Measurements from ENCODE around the gene ZDHHC11. TPM values are rescaled to one million over a fixed set of nuclear protein-coding genes. Genes with fewer than 3 reads are reported as not detected.

ZDHHC11 gene
- total RNA-seq, 4 donors from 2014 or later, result 4.3 to 13.5 (median 10.9) TPM

DNA sequence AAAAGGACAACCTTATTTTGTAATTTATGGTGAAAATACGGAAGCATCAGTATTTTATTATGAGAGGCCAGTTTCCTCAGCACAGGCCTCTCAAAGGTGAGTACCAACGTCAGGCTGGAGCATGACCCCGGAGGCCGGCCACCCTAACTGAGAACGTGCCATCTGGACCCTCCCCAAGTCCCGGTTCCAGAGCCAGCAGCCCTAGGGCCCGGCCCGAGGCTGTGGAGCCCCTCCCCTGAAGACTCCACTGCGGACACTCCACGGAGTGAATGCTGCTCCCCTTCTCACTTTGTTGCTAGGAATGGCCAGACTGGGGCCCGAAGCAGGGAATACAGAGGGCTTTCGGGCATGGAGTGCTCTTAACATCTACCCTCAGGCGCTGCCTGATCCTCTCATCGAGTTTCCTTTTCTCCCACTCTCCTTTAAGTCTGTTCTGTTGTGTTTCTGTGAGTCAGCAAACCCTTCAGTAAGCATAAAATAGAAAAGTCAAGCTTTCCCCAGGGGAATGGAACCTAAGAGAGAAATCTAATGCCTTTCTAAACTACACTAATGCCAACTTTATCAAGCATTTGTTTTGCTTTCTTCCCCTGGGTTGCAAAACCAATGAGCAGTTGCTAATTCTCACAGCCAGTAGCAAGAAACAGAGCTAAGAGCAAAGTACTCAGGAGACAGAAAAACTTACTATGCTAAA is 37.3 kb upstream of the ZDHHC11 start:
- H3K27me3 ChIP-seq, result no peaks in the 10 kb centered on the region
- no peak overlapping the region for H3K27ac ChIP-seq (replicated peaks in 1 of 4)
- WGBS, result 89% methylated on average over 14 of the region's 14 CpGs
- H3K4me3 ChIP-seq, result no peak overlapping the region
- H3K36me3 ChIP-seq, result peaks cover 71 to 85% (median 82%) of the 10 kb centered on the region in 4 donors
- intact Hi-C loops (cut with DNase I), result no loop called here
- DNase-seq (ENCODE audit: extremely low spot score), result no peak
- no peaks in the 10 kb centered on the region for H3K9me3 ChIP-seq
- TF ChIP-seq, protein P1, sequence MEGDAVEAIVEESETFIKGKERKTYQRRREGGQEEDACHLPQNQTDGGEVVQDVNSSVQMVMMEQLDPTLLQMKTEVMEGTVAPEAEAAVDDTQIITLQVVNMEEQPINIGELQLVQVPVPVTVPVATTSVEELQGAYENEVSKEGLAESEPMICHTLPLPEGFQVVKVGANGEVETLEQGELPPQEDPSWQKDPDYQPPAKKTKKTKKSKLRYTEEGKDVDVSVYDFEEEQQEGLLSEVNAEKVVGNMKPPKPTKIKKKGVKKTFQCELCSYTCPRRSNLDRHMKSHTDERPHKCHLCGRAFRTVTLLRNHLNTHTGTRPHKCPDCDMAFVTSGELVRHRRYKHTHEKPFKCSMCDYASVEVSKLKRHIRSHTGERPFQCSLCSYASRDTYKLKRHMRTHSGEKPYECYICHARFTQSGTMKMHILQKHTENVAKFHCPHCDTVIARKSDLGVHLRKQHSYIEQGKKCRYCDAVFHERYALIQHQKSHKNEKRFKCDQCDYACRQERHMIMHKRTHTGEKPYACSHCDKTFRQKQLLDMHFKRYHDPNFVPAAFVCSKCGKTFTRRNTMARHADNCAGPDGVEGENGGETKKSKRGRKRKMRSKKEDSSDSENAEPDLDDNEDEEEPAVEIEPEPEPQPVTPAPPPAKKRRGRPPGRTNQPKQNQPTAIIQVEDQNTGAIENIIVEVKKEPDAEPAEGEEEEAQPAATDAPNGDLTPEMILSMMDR (IDR thresholded peaks at IDR 0.05), result no peak
- TF ChIP-seq POLR2AphosphoS5 (IDR thresholded peaks at IDR 0.05), result no peak
- TF ChIP-seq EP300 (IDR thresholded peaks at IDR 0.05), result no peak
- TF ChIP-seq POLR2A (IDR thresholded peaks at IDR 0.05; ENCODE audit: low read depth), result no peak
- peaks cover 16 to 30% (median 20%) of the 10 kb centered on the region in 4 donors for H3K4me1 ChIP-seq

DNA sequence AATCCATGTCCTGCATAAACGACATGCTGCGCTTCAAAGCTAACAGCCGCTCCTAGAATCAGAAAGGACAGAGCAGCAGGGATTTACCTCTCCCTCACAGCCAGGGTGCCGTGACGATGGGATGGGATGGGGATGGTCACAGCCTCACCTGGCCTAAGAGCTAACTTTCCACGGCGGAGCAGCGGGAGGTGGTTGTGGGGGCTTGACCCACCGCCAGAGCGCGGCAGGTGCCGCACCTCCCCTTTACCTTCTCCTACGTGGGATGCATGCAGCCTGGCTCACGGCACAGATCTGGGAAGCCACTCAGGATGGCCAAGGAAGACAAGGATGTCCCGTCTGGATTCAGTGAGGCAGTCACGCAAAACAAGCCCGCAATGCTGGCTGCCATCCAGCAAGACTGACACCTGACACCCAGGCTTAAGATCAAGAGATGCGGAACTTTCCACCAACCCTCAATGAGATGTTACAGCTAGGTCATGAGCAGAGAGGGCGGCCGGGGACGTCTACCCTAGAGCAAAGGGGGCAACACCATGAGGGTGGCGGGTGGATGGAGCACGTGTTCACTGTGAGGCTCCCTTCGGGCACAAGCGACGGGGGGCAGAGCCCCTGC is 36.0 kb upstream of the ZDHHC11 start:
- Histone ChIP-seq H3K4me1 (peaks cover 13 to 23% (median 14%) of the 10 kb centered on the region in 4 donors), H3K27me3 (no peaks in the 10 kb centered on the region), H3K27ac (replicated peaks in 1 of 4) (no peak overlapping the region), H3K36me3 (peaks cover 81 to 98% (median 95%) of the 10 kb centered on the region in 4 donors), H3K4me3 (no peak overlapping the region), H3K9me3 (no peaks in the 10 kb centered on the region)
- WGBS, result 88% methylated on average over 23 of the region's 26 CpGs
- intact Hi-C loops (cut with DNase I), result no loop called here
- TF ChIP-seq EP300 (IDR thresholded peaks at IDR 0.05), result no peak
- no peak for TF ChIP-seq POLR2A (IDR thresholded peaks at IDR 0.05; ENCODE audit: low read depth)
- TF ChIP-seq POLR2AphosphoS5 (IDR thresholded peaks at IDR 0.05), result no peak
- no peak for DNase-seq (ENCODE audit: extremely low spot score)

DNA sequence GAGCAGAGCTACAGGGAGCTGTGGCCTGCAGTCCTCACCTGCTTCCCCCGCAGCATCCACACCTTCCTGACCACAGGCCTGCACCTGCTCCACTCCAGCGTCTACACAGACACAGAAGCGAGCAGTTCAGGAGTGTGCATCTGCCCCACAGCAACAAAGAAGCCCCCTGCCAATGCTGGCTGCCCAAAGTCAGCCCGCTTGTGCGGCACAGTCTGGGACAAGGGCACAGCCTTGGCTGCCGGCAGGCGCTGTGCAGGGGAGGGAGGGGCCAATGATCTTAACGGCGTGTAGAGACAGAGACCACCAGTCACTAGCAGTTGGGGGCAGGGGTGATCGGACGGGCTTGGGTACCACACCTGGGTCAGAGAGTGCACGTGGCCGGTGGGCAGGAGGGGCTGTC is 35.2 kb upstream of the ZDHHC11 start:
- H3K4me3 ChIP-seq, result no peak overlapping the region
- H3K9me3 ChIP-seq, result no peaks in the 10 kb centered on the region
- no peak for DNase-seq (ENCODE audit: extremely low spot score)
- 86% methylated on average over 13 of the region's 13 CpGs for WGBS
- H3K27me3 ChIP-seq, result no peaks in the 10 kb centered on the region
- TF ChIP-seq, protein P1 (IDR thresholded peaks at IDR 0.05), result no peak
- TF ChIP-seq POLR2A (IDR thresholded peaks at IDR 0.05; ENCODE audit: low read depth) (no peak), EP300 (IDR thresholded peaks at IDR 0.05) (no peak)
- peaks cover 5 to 15% (median 6%) of the 10 kb centered on the region in 4 donors for H3K4me1 ChIP-seq
- no peak overlapping the region for H3K27ac ChIP-seq (replicated peaks in 1 of 4)
- peaks cover 86 to 100% (median 99%) of the 10 kb centered on the region in 4 donors for H3K36me3 ChIP-seq
- intact Hi-C loops (cut with DNase I), result no loop called here

DNA sequence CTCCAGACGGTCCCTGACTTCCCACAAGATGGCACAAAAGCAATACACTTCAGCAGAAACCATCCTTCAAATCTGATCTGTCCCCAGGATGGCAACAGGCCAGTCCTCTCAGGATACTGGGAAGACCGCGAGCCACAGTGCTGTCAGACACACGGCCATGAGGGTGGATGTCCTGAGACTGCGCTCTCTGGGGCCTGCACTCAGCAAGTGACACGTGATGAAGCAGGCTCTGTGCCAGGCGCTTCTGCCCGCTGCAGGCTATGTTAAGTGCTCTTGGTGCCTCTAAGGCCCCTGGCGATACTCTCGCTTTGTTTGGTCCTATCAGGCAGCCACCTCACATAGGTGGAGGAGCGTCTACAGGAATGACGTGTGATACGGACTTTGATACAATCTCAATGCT is 34.7 kb upstream of the ZDHHC11 start:
- intact Hi-C loops (cut with DNase I), result no loop called here
- peaks cover 84 to 100% (median 99%) of the 10 kb centered on the region in 4 donors for H3K36me3 ChIP-seq
- peaks cover 0 to 10% (median 3%) of the 10 kb centered on the region in 4 donors for H3K4me1 ChIP-seq
- TF ChIP-seq, protein P1 (IDR thresholded peaks at IDR 0.05), result no peak
- TF ChIP-seq EP300 (IDR thresholded peaks at IDR 0.05), result no peak
- no peak for TF ChIP-seq POLR2A (IDR thresholded peaks at IDR 0.05; ENCODE audit: low read depth)
- TF ChIP-seq POLR2AphosphoS5 (IDR thresholded peaks at IDR 0.05), result no peak
- H3K9me3 ChIP-seq, result no peaks in the 10 kb centered on the region
- WGBS, result 84% methylated on average over 10 of the region's 13 CpGs
- no peak overlapping the region for H3K4me3 ChIP-seq
- H3K27me3 ChIP-seq, result no peaks in the 10 kb centered on the region
- no peak for DNase-seq (ENCODE audit: extremely low spot score)
- no peak overlapping the region for H3K27ac ChIP-seq (replicated peaks in 1 of 4)

DNA sequence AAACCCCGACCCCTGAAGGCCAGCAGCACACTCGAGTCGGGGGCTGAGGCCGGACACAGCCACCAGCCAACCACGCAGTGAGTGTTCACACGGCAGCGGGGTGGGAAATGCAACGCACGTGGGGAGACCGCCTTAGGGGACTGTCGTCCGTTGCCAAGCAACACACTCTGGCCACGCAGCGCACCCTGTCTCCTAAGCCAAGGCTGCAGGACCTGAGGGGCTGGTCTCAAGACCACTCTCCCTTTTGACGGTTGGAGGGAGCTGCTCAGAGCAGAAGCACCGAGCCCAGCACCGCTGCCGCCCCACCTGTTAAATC is 34.3 kb upstream of the ZDHHC11 start:
- no peaks in the 10 kb centered on the region for H3K9me3 ChIP-seq
- intact Hi-C loops (cut with DNase I), result no loop called here
- H3K27me3 ChIP-seq, result no peaks in the 10 kb centered on the region
- H3K27ac ChIP-seq (replicated peaks in 1 of 4), result no peak overlapping the region
- peaks cover 0 to 6% (median 2%) of the 10 kb centered on the region in 4 donors for H3K4me1 ChIP-seq
- H3K36me3 ChIP-seq, result peaks cover 81 to 98% (median 97%) of the 10 kb centered on the region in 4 donors
- WGBS, result 86% methylated on average over 14 of the region's 18 CpGs
- no peak for DNase-seq (ENCODE audit: extremely low spot score)
- TF ChIP-seq, protein P1 (IDR thresholded peaks at IDR 0.05), result no peak
- no peak for TF ChIP-seq EP300 (IDR thresholded peaks at IDR 0.05)
- TF ChIP-seq POLR2AphosphoS5 (IDR thresholded peaks at IDR 0.05), result no peak
- TF ChIP-seq POLR2A (IDR thresholded peaks at IDR 0.05; ENCODE audit: low read depth), result no peak
- H3K4me3 ChIP-seq, result no peak overlapping the region

All from esophagus muscularis mucosa (tissue), 4 donors.